ENCODE results near the gene TENM4. TPM values are rescaled to one million over a fixed set of nuclear protein-coding genes. Genes with fewer than 3 reads are reported as not detected.

TENM4 gene
- total RNA-seq, 8 experiments from 2014 or later: 0.59 to 82.2 (median 24.2) TPM

DNA sequence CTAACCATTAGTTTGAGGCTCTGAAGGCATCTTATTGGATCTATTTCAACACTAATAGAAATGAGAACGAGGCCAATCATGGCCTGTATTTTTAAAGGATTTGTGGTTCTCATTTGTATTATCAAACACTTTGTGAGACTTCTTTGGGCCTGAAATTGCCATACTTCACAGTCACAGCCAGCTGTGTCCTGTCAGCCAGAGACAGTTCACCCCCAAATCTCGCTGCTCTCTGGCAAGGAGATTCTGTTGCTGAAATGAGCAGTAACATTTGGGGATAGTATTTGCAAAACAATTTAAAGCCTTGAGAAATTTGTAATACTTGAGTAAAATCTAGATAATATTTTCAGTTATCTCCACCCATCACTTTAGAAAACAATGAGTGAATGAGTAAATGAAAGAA, 26.9 kb upstream of the TENM4 start:
- Histone ChIP-seq H3K4me1 (replicated peaks in 1 of 2) (peaks cover 21 to 28% of the 10 kb centered on the region in 2 donors), H3K27ac (no peak overlapping the region), H3K4me3 (no peak overlapping the region)
- ATAC-seq (replicated peaks in 6 of 8): no peak
- in situ Hi-C loops (cut with MboI; ENCODE audit: low pct_unique_long_range_greater_than_20kb in 2 of 9, low sequenced_read_pairs in 9 of 9, unreplicated experiment in 9 of 9): no loop called here
- WGBS, 10 experiments: 17 to 83% (median 69%) methylated on average over 1 to 2 of the region's 2 CpGs; no CpG with 5 or more reads in 1 of the 10 experiments

- peak in 2 of 8 experiments; percentile 69 to 75 for ATAC-seq (replicated peaks in 6 of 8)
- WGBS, 10 experiments: 9 to 100% (median 77%) methylated on average over 1 to 2 of the region's 2 CpGs
- in situ Hi-C loops (cut with MboI; ENCODE audit: low pct_unique_long_range_greater_than_20kb in 2 of 9, low sequenced_read_pairs in 9 of 9, unreplicated experiment in 9 of 9): no loop called here
- Histone ChIP-seq H3K27ac (no peak overlapping the region), H3K4me1 (replicated peaks in 1 of 2) (peaks cover 10 to 15% of the 10 kb centered on the region in 2 donors), H3K4me3 (no peak overlapping the region)
Measured at GRCh38 chr11:79466411-79466810, 25.6 kb upstream of the TENM4 start.

GRCh38 chr11:79465160-79465559, 24.3 kb upstream of the TENM4 start:
- H3K4me3 ChIP-seq: no peak overlapping the region
- 78 to 100% (median 92%) methylated on average over 1 to 2 of the region's 2 CpGs; no CpG with 5 or more reads in 1 of the 10 experiments for WGBS, 10 experiments
- H3K4me1 ChIP-seq (replicated peaks in 1 of 2): peaks cover 0 to 2% of the 10 kb centered on the region in 2 donors
- no peak for ATAC-seq (replicated peaks in 6 of 8)
- no peak overlapping the region for H3K27ac ChIP-seq
- in situ Hi-C loops (cut with MboI; ENCODE audit: low pct_unique_long_range_greater_than_20kb in 2 of 9, low sequenced_read_pairs in 9 of 9, unreplicated experiment in 9 of 9): no loop called here

DNA sequence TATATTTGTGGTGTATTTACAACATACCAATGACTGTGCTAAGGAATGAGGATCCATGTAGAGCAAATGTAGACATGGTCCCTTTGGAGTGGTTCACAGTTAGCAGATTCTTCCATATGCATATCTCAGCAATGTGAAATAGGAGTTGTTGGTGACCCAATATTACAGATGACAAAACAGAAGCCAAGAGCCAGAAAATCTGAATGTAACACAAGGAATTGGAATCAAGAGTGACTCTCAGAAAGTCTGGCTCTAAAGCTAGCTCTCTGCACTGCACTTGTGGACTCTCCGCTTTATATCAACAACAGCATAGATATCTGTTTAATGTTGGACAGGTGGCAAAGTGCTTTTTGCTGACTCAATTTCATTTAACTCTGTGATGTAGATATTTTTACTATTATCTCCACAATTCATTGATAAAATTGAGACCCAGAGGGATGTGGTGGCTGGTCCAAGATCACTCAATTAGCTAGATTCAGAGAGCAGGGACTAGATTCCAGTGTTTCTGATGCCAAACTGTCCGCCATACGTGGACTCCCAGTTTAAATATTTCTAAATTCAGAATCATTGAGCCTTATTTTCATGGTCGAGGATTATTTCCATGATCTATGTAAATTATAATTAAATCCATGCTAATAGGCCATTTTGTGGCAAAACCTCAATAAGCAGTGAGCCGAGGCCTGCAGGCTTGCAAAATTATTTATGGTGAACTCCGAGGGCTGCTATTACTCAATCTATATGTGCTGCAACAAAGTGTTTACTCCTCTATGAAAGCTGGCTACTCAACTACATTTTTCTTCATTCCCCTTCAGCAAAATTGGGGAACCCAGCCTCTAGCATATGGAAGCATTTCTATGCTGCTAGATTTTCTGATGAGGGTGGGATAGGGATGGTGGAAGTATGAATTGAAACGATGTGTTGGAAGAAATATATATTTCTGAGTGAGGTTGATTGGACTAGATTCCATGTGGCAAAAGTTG, 21.1 kb upstream of the TENM4 start:
- Histone ChIP-seq H3K4me1 (replicated peaks in 1 of 2) (peaks cover 10 to 13% of the 10 kb centered on the region in 2 donors), H3K27ac (no peak overlapping the region), H3K4me3 (no peak overlapping the region)
- in situ Hi-C loops (cut with MboI; ENCODE audit: low pct_unique_long_range_greater_than_20kb in 2 of 9, low sequenced_read_pairs in 9 of 9, unreplicated experiment in 9 of 9): no loop called here
- peak in 1 of 8 experiments; percentile 38 for ATAC-seq (replicated peaks in 6 of 8)
- WGBS, 10 experiments: 8 to 100% (median 82%) methylated on average over 1 to 6 of the region's 7 CpGs

DNA sequence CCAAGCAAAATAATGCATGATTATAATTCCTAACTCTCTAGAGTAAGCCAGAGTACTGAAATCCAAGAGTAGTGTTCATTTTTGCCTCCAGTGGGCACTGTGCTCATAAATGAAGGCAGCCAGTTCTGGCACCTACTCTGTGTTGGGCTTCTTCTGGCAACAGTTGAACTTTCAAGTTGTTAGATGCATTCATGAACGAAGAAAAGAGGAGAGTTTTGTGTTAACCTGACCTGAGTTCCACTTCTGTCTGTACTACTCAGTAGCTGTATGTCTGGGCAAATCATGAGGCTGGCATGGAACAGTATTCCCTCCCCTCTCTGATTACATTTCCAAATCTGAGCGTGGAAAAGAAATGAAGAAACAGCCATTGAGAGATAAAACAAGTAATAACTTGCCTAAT, 20.3 kb upstream of the TENM4 start:
- 0 to 100% (median 50%) methylated on average over 1 to 2 of the region's 2 CpGs; no CpG with 5 or more reads in 3 of the 10 experiments for WGBS, 10 experiments
- peak in 7 of 8 experiments; percentile 63 to 95 (median 77) for ATAC-seq (replicated peaks in 6 of 8)
- H3K27ac ChIP-seq: no peak overlapping the region
- H3K4me1 ChIP-seq (replicated peaks in 1 of 2): peaks cover 16% of the 10 kb centered on the region in 2 donors
- in situ Hi-C loops (cut with MboI; ENCODE audit: low pct_unique_long_range_greater_than_20kb in 2 of 9, low sequenced_read_pairs in 9 of 9, unreplicated experiment in 9 of 9): no loop called here
- H3K4me3 ChIP-seq: no peak overlapping the region

DNA sequence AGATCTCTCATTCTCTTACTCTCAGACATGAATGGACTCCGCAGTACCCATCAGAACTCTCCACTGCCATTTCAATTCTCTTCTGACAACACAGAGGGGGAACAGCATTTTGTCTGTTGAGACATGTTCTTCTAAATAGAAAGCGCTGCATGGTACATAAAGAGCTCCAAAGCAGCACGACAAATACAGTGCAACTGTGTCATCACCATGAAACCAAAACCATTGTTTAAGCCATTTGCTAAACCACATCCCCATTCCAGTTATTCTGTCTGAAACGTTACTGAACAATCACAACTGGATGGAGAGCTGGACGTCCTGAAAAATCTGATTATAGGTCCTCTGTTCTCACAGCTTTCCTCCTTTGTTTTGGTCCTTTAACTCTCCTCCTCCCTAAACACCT, 17.9 kb upstream of the TENM4 start:
- no peak overlapping the region for H3K4me3 ChIP-seq
- WGBS, 10 experiments: 22 to 76% (median 60%) methylated on average over 2 to 5 of the region's 5 CpGs; no CpG with 5 or more reads in 1 of the 10 experiments
- in situ Hi-C loops (cut with MboI; ENCODE audit: low pct_unique_long_range_greater_than_20kb in 2 of 9, low sequenced_read_pairs in 9 of 9, unreplicated experiment in 9 of 9): no loop called here
- peaks cover 16 to 18% of the 10 kb centered on the region in 2 donors for H3K4me1 ChIP-seq (replicated peaks in 1 of 2)
- ATAC-seq (replicated peaks in 6 of 8): peak in 3 of 8 experiments; percentile 39 to 57 (median 50)
- H3K27ac ChIP-seq: no peak overlapping the region

- Histone ChIP-seq H3K27ac (no peak overlapping the region), H3K4me1 (replicated peaks in 1 of 2) (peaks cover 16 to 18% of the 10 kb centered on the region in 2 donors), H3K4me3 (no peak overlapping the region)
- 0 to 100% (median 56%) methylated on average over 1 to 4 of the region's 4 CpGs; no CpG with 5 or more reads in 4 of the 10 experiments for WGBS, 10 experiments
- peak in 5 of 8 experiments; percentile 66 to 82 (median 72) for ATAC-seq (replicated peaks in 6 of 8)
- in situ Hi-C loops (cut with MboI; ENCODE audit: low pct_unique_long_range_greater_than_20kb in 2 of 9, low sequenced_read_pairs in 9 of 9, unreplicated experiment in 9 of 9): no loop called here
Measured at GRCh38 chr11:79456501-79456900, 15.7 kb upstream of the TENM4 start.

GRCh38 chr11:79453617-79454016, 12.8 kb upstream of the TENM4 start:
- H3K27ac ChIP-seq: no peak overlapping the region
- H3K4me1 ChIP-seq (replicated peaks in 1 of 2): peaks cover 13 to 15% of the 10 kb centered on the region in 2 donors
- no peak overlapping the region for H3K4me3 ChIP-seq
- in situ Hi-C loops (cut with MboI; ENCODE audit: low pct_unique_long_range_greater_than_20kb in 2 of 9, low sequenced_read_pairs in 9 of 9, unreplicated experiment in 9 of 9): no loop called here
- no peak for ATAC-seq (replicated peaks in 6 of 8)

DNA sequence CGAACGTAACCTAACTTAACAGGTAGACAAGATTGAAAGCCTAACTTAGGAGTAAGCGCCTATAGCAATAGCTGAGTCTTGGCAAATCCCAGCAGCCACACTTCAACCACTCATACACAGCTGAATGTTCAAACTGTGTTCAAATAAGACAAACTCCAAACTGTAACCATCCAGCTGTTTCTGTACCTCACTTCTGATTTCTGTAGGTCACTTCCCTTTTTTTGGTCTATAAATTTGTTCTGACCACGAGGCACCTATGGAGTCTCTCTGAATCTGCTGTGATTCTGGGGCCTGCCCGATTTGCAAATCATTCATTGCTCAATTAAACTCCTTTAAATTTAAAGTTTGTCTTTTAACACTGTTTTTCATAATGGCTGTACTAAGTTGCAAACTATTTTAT, 8.2 kb upstream of the TENM4 start:
- Histone ChIP-seq H3K27ac (no peak overlapping the region), H3K4me1 (replicated peaks in 1 of 2) (peaks cover 4 to 10% of the 10 kb centered on the region in 2 donors), H3K4me3 (no peak overlapping the region)
- in situ Hi-C loops (cut with MboI; ENCODE audit: low pct_unique_long_range_greater_than_20kb in 2 of 9, low sequenced_read_pairs in 9 of 9, unreplicated experiment in 9 of 9): loop anchor here in 1 of 9 experiments (25.0 kb wide), 1 partner anchor 387 kb away; no protein-coding TSS in a partner anchor
- no peak for ATAC-seq (replicated peaks in 6 of 8)
- 14 to 100% (median 85%) methylated on average over 1 to 5 of the region's 5 CpGs for WGBS, 10 experiments

DNA sequence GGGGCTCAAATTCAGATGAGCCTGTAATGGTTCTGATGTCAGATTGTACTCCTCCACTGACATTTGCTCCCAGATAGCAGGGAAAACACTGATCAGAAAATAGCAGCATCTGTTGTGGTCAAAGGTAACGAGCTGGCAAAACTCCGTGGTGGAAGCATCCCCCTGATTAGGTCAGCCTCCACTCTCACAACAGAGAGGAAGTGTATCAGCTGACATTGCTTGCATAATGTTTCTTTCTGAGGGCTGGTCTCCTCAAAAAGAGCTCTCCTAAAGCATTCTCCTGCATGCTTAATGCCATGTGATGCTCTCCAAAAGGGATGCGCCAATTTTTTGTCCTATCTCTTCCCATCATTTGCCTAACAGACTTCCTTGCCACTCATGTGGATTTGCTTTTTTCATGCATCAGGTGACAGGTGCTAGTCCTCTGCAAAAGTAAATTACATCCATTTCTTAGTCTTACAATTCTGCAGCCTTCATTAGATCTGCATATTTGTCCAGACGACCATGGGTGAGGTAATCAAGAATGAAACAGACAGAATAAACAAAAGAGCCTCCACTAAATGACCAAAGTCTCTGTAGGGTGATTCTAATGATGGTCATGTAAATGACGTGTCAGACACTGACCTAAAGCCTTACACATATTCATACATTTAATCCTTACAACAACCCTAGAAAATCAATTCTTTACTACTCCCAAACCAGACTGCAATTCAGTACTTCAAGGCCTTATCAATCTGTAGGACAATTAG, 6.4 kb upstream of the TENM4 start:
- WGBS, 10 experiments: 0 to 70% (median 34%) methylated on average over 2 to 4 of the region's 5 CpGs; no CpG with 5 or more reads in 1 of the 10 experiments
- ATAC-seq (replicated peaks in 6 of 8): peak in 5 of 8 experiments; percentile 94 to 98 (median 97)
- H3K27ac ChIP-seq: no peak overlapping the region
- H3K4me1 ChIP-seq (replicated peaks in 1 of 2): peaks cover 4 to 10% of the 10 kb centered on the region in 2 donors
- H3K4me3 ChIP-seq: no peak overlapping the region
- in situ Hi-C loops (cut with MboI; ENCODE audit: low pct_unique_long_range_greater_than_20kb in 2 of 9, low sequenced_read_pairs in 9 of 9, unreplicated experiment in 9 of 9): loop anchor here in 1 of 9 experiments (25.0 kb wide), 1 partner anchor 385 kb away; no protein-coding TSS in a partner anchor

DNA sequence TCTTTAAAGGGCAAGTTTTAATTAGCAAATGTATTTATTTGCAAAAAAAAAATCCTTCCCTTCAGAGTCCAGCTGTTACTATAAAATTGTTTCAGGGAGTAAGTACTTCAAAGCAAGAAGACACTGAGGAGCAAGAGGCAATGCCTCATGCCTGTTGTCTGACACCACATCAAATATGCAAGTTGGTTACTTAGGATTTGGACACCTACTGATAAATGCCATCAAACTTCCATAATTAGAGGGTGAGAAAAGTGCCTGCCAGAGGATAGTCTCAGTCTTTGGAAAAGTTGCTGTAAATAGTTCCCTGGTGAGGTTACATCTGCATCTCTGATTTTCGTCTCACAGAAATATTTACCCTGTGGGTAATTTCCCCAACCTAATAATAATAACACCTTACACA, 4.1 kb upstream of the TENM4 start:
- in situ Hi-C loops (cut with MboI; ENCODE audit: low pct_unique_long_range_greater_than_20kb in 2 of 9, low sequenced_read_pairs in 9 of 9, unreplicated experiment in 9 of 9): loop anchor here in 1 of 9 experiments (25.0 kb wide), 1 partner anchor 383 kb away; no protein-coding TSS in a partner anchor
- WGBS, 10 experiments: 0 to 100% (median 78%) methylated on average over 1 of the region's 1 CpG; no CpG with 5 or more reads in 4 of the 10 experiments
- H3K4me1 ChIP-seq (replicated peaks in 1 of 2): peaks cover 10 to 16% of the 10 kb centered on the region in 2 donors
- no peak overlapping the region for H3K4me3 ChIP-seq
- ATAC-seq (replicated peaks in 6 of 8): no peak
- no peak overlapping the region for H3K27ac ChIP-seq

DNA sequence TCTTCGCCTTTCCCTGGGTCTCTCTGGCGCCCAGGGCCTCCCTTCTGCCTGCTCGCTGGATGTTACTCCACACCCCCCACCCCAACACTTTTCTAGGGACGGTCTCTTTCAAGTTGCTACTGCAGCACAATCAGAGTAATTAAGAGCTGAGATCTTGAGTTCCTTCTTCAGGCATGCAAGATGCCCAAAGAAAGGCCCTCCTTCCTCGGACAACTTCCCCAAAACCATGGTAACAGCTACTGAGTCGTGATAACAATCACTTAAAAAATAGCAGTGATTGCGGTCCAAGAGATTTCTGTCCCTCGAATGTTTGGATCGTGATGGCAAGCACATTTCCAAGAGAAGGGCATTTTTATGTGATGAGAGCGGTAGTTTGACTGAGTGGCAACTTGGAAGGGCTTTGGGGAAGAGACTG, 638 bp upstream of the TENM4 start:
- WGBS, 10 experiments: 0 to 41% (median 25%) methylated on average over 1 to 10 of the region's 10 CpGs; no CpG with 5 or more reads in 1 of the 10 experiments
- ATAC-seq (replicated peaks in 6 of 8): no peak
- Histone ChIP-seq H3K27ac (peak overlapping the region in 1 of 2 donors; percentile 67), H3K4me1 (replicated peaks in 1 of 2) (peaks cover 9 to 13% of the 10 kb centered on the region in 2 donors), H3K4me3 (peak overlapping the region; percentile 56 to 86 (median 66))
- in situ Hi-C loops (cut with MboI; ENCODE audit: low pct_unique_long_range_greater_than_20kb in 2 of 9, low sequenced_read_pairs in 9 of 9, unreplicated experiment in 9 of 9): loop anchor here in 1 of 9 experiments (25.0 kb wide), 1 partner anchor 379 kb away; no protein-coding TSS in a partner anchor

Data from motor neuron (in vitro differentiated cells).